Islet precursor cell (in vitro differentiated cells): ENCODE results near the gene LCMT2.

Experiments used
- DNase-seq: peaks from one replicate; pipeline ENCODE4 v3.0.0-alpha.2; 2018

The LCMT2 gene

GRCh38 chr15:43329960-43330779 is at the start of gene LCMT2:
TSS of gene LCMT2 (minus strand) at chr15:43330573. CDS start at chr15:43330489, 84 bp downstream.
- DNase-seq: peak; percentile 96

DNA sequence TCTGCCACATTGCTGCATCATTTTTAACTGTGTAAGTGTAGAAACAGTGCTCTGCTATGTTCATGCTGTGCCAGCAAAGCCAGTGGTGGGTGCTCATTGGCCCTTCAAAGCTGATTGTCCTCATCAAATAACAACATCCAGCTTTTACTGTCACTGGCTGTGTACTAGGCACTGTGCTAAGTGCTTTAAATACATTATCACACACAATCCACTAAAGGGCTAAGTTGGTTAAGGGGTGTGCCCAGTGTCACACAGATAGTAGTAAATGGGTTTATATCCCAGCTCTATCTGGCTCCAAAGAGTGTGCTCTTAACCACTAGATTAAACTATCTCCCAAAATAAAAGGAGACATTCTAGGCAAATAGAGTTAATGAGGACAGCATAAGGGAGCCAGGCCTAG is 48.2 kb upstream of the LCMT2 start:
- no peak for DNase-seq

GRCh38 chr15:43376017-43376705 is 45.8 kb upstream of the LCMT2 start:
- DNase-seq: peak; percentile 55

DNA sequence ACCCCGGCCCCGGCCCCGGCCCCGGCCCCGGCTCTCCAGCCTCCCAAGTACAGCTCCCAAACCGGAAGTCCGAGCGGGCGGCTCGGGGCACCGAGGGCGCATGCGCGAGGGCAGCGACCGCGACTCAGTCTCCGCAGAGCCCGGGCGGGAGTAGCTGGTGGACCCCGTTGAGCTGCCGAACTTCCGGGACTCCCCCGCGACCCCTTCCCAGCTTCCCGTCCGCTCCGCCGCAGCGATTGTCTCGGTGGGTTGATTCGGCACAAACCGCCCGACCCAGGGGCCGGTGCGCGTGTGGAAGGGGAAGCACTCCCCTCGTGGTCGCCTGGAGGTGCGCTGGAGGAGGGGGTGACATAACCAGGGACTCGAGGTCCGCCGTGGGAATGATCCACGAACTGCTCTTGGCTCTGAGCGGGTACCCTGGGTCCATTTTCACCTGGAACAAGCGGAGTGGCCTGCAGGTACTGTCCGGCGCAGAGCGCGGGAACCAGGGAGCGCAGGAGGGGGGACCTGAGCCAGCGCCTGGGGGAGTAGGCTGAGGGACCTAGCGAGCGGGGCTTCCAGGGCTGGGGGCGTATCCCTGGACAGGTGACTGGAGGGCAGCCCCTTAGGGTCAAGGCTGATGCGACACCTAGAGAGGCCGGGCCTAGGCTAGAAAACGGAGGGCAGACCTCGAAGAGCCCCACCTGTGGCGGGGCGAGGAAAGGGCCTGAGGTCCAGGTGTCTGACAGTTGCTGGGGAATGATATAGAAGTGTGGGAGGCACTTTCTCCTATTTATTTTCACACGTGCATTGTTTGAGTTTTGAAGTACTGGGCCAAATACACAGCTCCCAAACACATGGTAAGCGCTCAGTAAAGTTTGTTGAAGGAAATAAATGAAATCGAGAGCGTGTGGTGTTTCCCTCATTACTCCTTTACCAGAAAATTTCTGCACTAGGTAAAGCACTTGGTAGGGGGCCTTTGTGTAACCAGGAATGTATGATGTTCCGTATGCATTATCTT is 40.9 kb upstream of the LCMT2 start, which contains the start of the genes TUBGCP4 and ZSCAN29:
Gene TUBGCP4 (plus strand): TSS at position 127 of the 1,000 bp plus-strand sequence. CDS start 254 bp downstream, at position 381.
Gene ZSCAN29 (minus strand): TSS at position 69 of the 1,000 bp plus-strand sequence. CDS start 1,130 bp downstream, outside the sequence.
- peak; percentile 96 for DNase-seq

GRCh38 chr15:43370310-43370974 is 40.1 kb upstream of the LCMT2 start:
- DNase-seq: peak; percentile 76

GRCh38 chr15:43361313-43361903 is 31.0 kb upstream of the LCMT2 start:
- DNase-seq: no peak

- DNase-seq: no peak
Measured at GRCh38 chr15:43360821-43361220, 30.4 kb upstream of the LCMT2 start.

GRCh38 chr15:43352693-43353382 is 22.5 kb upstream of the LCMT2 start:
- no peak for DNase-seq

- no peak for DNase-seq
Measured at GRCh38 chr15:43347114-43347513, 16.7 kb upstream of the LCMT2 start.

DNA sequence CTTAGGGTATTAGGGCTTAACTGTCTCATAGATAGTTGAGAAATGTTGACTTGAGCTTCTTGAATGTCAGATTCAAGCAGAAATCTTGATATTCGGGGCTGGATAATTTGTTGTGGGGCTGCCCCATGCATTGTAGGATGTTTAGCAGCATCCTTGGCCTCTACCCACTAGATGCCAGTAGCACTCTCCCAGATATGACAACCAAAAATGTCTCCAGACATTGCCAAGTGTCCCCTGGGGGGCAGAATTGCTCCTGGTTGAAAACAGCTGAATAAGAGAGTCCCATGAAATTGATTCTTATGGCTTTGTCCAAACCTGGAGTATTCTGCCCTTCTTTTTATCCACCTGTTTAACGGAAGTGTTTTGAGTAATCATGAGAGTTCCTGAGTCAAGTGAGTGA is 15.9 kb upstream of the LCMT2 start:
- DNase-seq: no peak

DNA sequence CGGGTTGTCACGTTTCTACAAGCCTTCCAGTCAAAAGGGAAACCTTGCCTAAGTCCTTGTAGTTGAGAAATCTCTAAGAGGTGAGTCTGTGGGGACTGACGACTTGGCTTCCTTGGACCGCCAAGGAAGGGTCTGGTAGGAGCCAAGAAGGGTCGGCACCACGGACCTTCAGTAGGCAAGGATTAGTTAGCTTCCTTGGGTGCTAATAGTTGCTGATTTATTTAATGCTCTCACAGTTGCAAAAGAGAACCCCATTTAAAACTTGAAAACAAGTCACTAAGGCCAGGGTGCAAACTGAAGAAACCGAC is 361 bp upstream of the LCMT2 start:
- DNase-seq: no peak

DNA sequence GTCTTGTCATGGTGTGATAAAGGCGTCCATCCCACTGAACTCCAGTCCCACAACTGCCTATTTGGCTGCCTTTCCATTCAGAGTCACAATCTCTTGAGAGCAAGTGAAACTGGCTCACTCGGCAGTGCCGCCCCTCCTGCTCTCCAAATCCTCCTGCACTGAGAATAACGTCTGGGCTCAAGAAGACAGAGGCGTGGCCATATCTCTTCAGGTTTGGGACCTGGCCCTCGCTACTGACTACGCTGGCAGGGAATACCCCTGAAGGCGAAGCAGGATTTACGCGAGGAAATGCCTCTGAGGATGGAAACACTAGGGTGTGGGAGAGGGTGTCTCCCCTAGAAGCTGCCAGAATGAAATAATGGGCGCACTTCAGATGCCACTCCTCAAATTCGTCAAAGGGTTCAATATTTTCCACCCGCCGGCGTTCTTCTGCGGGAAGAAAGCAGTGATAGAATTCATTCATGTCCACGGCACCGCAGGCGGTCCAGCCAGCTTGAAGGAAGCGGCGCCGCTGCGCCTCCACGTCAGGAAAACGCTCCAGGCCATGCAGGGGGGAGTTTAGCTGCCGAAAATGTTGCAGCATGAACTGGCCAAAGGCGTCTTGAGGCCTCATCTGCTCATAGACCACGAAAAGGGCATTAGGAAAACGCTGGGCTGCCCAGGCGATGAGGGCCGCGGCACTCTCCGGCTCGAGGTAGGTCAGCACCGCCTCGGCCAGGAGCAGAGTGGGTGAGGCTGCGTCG is 985 bp downstream of the LCMT2 start:
- DNase-seq: no peak

GRCh38 chr15:43325039-43325684 is 5.2 kb downstream of the LCMT2 start:
- DNase-seq: no peak

- DNase-seq: no peak
Measured at GRCh38 chr15:43318990-43319771, 11.2 kb downstream of the LCMT2 start.

- no peak for DNase-seq
Measured at GRCh38 chr15:43317566-43318184, 12.7 kb downstream of the LCMT2 start.

DNA sequence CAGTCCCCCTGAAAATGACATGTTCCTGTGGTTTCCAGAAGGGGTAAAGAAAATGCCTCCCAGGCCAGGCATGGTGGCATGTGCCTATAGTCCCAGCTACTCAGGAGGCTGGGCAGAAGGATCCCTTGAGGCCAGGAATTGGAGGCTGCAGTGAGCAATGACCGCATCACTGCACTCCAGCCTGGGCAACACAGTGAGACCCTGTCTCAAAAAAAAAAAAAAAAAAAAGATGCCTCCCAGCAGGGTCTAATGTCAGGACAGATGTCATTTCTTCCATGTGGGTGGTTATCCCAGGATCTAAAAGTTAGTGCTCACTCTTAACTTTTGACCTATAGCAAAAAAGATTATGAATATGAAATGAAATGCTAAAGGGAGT is 13.4 kb downstream of the LCMT2 start:
- no peak for DNase-seq

DNA sequence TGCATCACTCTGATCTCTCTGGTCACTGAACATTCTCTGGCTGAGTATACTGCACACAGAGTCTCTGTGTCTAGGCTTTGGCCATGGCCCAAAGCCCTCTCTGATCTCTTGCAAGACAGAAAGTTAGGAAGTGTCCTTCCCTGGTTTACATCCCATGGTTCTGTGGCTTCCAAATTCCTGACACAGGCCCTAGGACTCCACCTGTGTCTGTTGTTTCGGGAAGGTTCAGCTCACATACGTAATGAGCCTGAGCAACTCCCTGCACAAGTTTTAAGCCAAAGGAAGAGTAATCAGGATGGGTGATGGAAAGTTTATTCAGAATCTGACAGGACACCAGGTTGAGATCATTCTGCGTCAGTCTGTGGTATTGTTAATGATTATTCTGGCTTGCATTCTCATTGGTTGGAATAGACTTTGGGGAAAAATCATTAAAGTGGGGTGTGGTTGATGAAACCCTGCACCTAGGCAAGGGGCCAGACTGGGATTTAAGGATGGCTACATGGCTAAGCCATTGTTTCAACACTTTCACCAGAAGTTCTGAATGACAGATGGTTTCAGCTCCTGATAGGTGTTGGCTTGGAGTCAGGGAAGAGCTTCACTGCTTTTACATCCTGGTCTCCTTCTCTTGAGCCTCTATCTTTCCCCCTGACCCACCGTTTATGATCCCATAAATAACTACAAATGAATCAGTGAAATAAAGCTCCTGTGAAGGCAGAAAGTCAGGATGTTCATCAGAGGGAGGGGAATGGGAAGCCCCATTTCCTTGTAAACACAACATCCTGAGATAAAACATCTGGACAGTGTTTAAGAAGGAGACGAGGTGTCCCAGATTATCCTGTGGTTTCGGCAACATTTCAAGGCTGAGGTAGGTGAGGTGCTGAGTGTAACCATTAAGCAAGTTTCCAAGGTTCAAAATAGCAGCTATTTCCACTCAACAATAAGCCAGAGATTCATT is 14.1 kb downstream of the LCMT2 start:
- no peak for DNase-seq

DNA sequence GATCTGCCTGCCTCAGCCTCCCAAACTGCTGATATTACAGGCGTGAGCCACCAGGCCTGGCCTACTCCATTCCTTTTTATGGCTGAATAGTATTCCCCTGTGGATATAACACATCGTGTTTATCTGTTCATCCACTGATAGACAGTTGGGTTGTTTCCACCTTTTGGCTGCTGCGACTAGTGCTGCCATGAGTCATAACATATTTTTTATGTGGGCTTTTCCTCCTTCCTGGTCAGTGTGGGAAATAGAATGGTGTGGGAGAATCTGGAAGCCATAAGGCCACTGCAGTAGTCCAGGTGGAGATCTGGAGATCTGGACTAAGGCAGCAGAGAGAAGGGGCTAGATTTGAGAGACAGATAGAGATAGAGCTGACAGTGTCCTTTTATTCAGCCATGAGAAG is 16.2 kb downstream of the LCMT2 start:
- no peak for DNase-seq
